Activated T-cell treated with anti-CD3 and anti-CD28 coated beads for 24 hours (primary cell): Measurements from ENCODE around the gene IFI16.
A peak's percentile ranks its signal among the peaks of the same experiment; 100 is the strongest.

ENCODE experiments used
- DNase-seq: peaks from one replicate; pipeline ENCODE4 v3.0.0-alpha.2; 2020; ENCODE audit warnings: low read depth

IFI16 gene

GRCh38 chr1:159066108-159066507, 56.4 kb downstream of the IFI16 start:
- no peak for DNase-seq

DNA sequence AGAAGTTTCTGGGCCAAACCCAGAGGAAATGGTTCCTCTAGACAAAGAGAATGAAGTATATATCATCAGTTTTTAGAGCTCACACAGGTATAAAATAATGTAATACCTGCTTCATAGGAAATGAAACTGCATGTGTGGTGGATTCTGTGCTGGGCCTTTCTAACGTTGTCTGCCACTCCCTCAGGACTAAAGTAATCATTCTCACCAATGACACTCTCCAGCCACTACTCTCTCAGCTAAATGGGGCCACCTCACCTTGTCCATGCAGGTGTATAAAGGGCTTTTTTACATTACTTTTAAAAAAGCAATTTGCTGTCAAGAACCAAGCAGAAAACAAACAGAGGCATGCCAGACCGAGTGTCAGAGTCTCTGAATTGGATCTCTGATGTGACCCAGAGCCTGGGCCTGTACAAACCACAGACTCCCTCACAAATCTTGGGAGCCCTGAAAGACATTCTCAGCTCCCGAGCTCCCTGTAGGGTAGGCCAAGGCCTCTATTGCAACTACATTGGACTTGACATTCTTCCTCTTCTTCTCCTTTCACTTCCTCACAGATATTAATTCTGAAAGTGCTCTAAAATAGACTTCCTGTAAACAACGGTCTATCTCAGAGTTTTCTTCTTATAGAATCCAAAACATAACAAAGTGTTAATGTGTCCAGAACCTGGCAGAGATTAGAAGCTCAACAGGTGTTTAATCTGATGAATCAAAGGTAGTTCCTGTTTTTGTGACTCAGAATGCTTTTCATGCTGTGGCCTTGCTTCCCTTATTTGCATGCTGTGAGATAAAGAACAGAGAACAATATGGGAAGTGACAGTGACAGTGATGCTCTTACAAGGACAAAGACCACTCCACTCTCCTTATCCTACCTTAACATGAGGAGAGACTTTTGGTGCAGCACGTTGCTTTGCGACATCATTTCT, 58.3 kb downstream of the IFI16 start:
- no peak for DNase-seq

DNA sequence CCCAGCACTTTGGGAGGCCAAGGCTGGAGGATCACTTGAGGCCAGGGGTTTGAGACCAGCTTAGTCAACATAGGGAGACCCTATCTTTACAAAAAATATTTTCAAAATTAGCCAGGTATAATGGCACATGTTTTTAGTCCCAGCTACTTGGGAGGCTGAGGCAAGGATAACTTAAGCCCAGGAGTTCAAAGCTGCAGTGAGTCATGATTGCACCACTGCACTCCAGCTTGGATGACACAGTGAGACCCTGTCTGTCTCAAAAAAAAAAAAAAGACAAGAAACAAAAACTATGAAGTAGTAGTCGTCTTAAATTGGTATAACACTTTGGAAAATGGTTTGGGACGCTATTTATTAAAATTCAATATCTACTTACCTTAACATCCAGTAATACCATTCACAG, 59.2 kb downstream of the IFI16 start:
- no peak for DNase-seq

- no peak for DNase-seq
Observed at GRCh38 chr1:159071970-159072582, 62.4 kb downstream of the IFI16 start.

DNA sequence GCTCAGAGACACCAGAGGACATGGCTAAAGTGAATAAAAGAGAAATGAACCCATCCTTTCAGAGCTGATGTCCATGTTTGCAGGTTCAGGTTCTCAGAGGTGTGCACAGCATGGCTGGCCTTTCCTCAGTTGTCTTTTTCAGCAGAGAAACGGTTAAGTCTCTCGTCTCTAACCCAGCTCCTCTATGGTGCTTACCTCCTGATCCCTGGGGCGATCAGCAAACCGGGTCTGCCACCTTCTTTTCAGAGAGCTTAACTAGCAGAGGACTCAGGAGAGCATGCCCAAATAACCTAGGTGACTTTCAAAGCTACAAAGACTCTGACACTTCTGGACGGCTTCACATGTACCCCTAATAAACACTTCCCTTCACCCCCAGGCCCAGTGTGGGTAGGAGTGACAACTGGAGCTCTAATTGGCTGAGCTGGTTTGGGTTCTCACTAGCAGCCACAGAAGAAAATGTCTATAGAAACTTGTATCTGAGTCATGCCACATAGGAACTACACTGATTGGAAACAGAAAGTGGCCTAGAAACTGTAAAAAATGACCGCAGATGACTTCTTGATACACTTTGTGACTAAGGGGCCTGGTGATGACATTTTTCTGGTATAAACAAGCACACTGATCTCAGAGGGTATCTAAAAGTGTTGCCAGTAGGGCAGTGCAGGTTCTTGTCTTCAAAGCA, 66.9 kb downstream of the IFI16 start, which contains the start of gene AIM2:
TSS of gene AIM2 (minus strand) at position 329 of the 682 bp plus-strand sequence. CDS start 3,267 bp downstream, outside the sequence.
- peak; percentile 49 for DNase-seq

DNA sequence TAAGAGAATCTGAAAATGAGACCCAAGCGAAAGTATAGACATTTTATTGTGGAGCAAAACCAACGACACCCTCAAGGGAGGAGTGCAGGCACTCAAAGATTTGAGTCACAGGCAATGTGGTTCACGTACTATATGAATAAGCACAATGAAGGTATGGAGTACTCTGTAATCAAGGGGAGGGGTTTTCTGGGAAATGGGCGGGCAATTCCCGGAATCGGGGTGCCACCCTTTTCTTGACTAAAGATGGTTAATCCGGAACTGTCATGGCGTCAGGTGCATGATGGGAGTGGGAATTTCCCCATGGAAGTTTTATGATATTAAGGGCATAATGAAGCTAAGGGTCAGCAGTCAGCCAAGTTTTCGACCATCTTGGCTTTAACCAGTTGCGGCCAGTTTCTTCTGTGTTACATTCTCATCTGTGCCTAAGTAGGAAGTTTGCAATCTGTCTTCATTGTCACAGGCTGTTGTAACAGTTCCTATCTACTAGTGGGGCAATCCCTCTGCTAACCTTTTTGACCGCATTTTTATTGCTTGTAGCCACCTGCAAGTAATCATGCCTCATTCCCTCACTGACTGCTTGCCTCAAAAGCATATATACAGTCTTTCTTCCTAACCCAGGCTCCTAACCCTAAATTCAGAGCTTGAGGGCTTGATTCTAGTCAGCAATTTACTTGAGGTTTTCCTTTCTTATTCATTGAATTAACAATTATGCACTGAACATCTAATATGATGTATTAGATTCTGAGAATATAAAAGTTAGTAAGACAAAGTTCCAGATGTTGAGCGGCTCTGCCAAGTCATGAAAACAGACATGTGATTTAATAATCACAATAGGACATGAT, 67.6 kb downstream of the IFI16 start:
- peak; percentile 90 for DNase-seq

DNA sequence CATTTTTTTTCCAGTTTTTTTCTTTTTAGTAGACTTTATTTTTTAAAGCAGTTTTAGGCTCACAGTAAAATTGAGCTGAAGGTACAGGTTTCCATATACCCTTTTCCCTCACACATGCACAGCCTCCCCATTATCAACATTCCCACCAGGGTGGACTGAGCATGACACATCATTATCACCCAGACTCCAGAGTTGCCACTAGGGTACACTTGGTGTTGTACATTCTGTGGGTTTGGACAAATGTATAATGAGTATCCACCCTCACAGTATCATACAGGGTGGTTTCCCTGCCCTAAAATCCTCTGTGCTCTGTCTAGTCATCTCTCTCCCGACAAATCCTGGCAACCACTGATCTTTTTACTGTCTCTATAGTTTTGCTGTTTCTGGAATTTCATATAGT, 69.8 kb downstream of the IFI16 start:
- no peak for DNase-seq

- no peak for DNase-seq
Observed at GRCh38 chr1:159081626-159082025, 71.9 kb downstream of the IFI16 start.

DNA sequence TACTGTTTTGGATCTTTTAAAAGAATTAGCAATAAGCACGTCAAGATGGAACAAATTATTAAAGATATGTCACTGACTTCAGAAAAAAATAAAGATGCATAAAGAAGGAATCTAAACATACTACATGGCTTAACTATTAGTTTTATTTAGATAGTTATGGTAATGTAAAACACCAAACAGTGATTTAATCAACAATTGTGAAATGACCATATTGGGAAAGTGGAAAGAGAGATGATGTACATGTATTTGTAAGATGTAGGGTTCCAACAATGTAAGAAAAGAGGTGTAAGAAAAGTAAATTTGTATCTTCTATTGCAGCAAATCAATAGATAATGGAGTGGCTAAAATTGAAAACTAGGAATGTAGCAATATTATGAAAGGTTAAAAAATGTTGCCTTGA, 73.3 kb downstream of the IFI16 start:
- no peak for DNase-seq

DNA sequence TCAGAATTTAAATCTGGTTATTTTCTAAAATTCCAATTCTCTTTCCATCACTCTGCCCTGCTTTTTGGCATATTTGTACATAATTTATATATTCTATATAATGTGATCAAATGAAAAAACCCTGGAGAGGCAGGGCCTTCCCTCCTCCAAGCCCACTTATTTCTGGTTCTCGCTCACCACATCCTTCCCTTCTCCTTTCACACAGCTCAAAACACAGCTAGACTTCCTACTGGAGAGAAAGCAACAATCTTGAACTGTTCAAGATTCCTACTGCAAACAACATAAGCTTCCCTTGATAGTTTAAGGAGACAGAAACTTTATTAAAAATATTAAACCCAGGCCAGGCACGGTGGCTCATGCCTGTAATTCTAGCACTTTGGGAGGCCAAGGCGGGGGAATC, 74.4 kb downstream of the IFI16 start:
- no peak for DNase-seq

GRCh38 chr1:159084867-159085266, 75.2 kb downstream of the IFI16 start:
- DNase-seq, result no peak

DNA sequence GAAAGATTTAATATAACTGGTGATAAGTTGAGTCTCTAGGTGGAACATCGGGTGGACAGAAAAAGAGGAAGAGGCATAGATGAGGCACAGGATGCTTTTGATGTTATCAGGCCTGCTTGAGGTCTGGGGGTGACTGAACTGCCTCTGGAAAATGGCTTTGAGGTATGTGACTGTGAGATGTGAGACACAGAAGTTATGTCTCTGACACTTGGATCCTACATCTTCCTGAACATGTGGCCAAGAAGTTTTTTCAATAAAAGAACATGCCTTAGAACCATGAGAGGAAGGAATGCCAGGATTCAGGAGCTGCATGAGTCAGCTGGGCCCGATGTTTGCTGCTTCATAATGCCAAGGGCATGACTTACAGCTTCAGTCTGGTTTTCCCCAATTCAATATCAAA, 78.3 kb downstream of the IFI16 start:
- no peak for DNase-seq

GRCh38 chr1:159088546-159089183, 79.0 kb downstream of the IFI16 start:
- no peak for DNase-seq

DNA sequence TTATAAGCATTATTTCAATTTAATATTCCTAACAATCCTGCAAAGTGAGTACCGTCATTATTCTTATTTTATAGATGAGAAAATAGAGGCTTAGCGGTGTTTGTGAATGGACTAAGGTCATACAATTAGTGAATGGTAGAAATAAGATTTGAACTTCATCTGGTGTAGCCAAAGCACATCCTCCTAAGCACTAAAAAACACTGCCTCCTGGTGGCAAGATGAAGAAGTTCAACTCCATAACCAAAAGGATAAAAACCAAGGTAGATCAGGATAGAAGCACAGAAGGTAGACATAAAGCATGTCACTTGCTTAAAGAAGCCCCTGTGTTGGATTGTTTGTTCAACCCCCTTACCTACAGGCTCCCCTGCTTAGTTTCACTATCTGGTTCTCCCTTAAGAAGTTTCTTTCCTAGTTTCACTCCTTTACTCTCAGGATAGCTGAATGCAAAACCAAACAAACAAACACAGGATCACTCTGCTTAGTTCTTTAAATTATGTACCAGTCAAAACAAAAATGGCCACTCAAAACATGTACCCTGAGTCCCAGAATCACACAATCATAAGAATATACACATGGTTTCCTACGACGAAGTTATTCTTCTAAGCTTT, 79.6 kb downstream of the IFI16 start:
- DNase-seq, result no peak

GRCh38 chr1:159090286-159091179, 80.8 kb downstream of the IFI16 start:
- DNase-seq, result no peak

DNA sequence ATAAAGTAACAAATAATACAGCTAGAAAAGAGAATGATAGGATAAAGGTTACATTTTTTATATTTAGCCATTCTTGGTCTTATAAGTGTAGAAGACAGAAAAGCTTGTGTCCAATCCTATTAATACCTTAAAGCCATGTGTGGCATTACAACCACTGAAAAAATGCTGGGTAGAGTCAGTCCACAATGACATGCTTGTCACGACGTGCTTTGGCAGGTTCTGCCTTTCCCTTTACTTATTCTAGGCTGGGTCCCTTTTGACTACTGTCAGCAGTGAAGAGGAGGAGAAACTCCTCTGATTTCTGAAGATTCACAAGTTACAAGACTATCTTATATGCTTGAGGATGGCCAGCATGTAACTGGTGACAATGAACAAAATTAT, 81.5 kb downstream of the IFI16 start:
- no peak for DNase-seq

DNA sequence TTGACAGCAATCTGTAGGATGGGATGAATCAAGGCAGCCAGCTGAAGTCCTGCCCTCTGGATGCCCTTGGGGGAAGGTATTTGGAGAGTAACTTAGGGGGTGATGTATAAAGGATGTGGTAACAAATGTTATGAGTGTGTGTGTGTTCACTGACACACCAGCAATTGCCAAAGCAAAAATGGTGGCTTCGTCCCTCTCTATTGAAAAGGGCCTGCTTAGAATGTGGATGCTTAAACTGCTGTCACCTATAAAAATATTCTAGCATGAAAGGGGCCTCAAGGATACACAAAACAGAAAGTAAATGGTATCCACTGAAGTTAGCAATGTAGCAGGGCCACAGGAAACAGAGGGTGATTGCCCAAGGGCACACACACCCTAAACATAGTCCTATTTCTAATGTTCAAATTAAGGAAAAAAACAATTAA, 81.9 kb downstream of the IFI16 start:
- DNase-seq, result no peak

- no peak for DNase-seq
Observed at GRCh38 chr1:159092036-159092760, 82.5 kb downstream of the IFI16 start.

DNA sequence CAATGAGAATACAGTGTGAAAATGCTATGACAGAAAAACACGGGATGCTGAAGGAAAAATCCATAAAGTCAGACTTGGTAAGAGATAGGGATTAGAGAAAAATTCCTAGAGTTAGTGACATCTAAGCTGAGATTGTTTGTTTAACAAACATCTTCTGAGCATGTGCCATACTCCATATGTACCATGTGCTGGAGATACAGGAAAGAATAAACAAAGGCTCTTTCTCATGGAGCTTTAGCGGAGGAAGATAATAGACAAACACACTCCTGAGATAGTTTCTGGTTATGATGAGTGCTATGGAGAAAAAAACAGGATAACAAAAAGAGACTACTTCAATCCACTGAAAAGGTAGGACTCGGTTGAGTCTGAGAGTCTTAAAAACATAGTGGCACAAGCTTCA, 88.9 kb downstream of the IFI16 start:
- no peak for DNase-seq
